Testis (tissue), 3 donors: Measurements from ENCODE around the gene ADCY5. TPM values are rescaled to one million over a fixed set of nuclear protein-coding genes. Genes with fewer than 3 reads are reported as not detected.

Experiments
- DNase-seq: peaks from one replicate; pipeline ENCODE4 v3.0.0-alpha.2; 2019
- H3K27ac ChIP-seq, 2 donors: fragments of 200-600 bp; sonication (generic); one replicate each; pipeline ENCODE4 v1.5.1; 2019
- H3K27me3 ChIP-seq: fragments of 200-600 bp; sonication (generic); one replicate; pipeline ENCODE4 v1.5.1; 2019
- H3K36me3 ChIP-seq: fragments of 200-600 bp; sonication (generic); one replicate; pipeline ENCODE4 v1.5.1; 2017; ENCODE audit warnings: low read depth; ENCODE audit errors: missing control alignments
- H3K4me1 ChIP-seq: fragments of 200-600 bp; sonication (generic); one replicate; pipeline ENCODE4 v1.5.1; 2019
- H3K4me3 ChIP-seq, 2 donors: fragments of 200-600 bp; sonication (generic); one replicate each; pipeline ENCODE4 v1.5.1; 2017 to 2019
- H3K9me3 ChIP-seq: fragments of 200-600 bp; sonication (generic); one replicate; pipeline ENCODE4 v1.5.1; 2017
- CTCF ChIP-seq, 3 experiments: fragments of 450-650 bp in 2 of 3; fragments of 200-600 bp in 1 of 3; sonication (generic) in 1 of 3; IDR thresholded peaks; one replicate each; pipeline ENCODE4 v1.5.1; 2016 to 2019; ENCODE audit warnings: antibody characterized with exemption in 3 of 3, mild to moderate bottlenecking in 2 of 3, moderate library complexity in 1 of 3
- POLR2A ChIP-seq: fragments of 450-650 bp; IDR thresholded peaks from one replicate; pipeline ENCODE4 v1.6.1; 2017; ENCODE audit warnings: antibody characterized with exemption, mild to moderate bottlenecking, moderate library complexity
- WGBS, 2 donors: methylation state at CpG; one replicate each; pipeline ENCODE4 v1.1.5; 2018; 5-methylcytosine and 5-hydroxymethylcytosine counted together
- intact Hi-C: fragments of 100-400 bp; cut with DNase I; formaldehyde crosslinking; loops from one replicate; pipeline ENCODE4 v1.15.1; 2023; ENCODE audit warnings: low total_unique reads
- polyA plus RNA-seq: library from polyadenylated mRNA; stranded (reverse); fragments of 350-450 nt; fragmentation: Illumina TruSeq; extraction: RNeasy Lipid Tissue Mini Kit (QIAGEN cat#74804); gene quantifications from one replicate; pipeline ENCODE4 v1.2.3, GENCODE V29; 2014; ENCODE audit warnings: low read depth, low replicate concordance; ENCODE audit not compliant: insufficient read depth
- total RNA-seq, 2 donors: library from RNA; depleted of rRNA; stranded (reverse); fragments of >200 nt; gene quantifications; one replicate each; pipeline ENCODE4 v1.2.3, GENCODE V29; 2016

Gene ADCY5
- total and polyA plus RNA-seq, 3 donors from 2014 or later, result 16.5 to 41.6 (median 33.6) TPM

GRCh38 chr3:123315271-123315595 lies 133.7 kb downstream of the ADCY5 start:
- H3K27me3 ChIP-seq, result no peaks in the 10 kb centered on the region
- H3K4me1 ChIP-seq, result no peaks in the 10 kb centered on the region
- H3K4me3 ChIP-seq, result no peak overlapping the region
- intact Hi-C loops, result no loop called here
- TF ChIP-seq CTCF (IDR thresholded peaks at IDR 0.05) (no peak), POLR2A (no peak)
- no peaks in the 10 kb centered on the region for H3K9me3 ChIP-seq
- no peaks in the 10 kb centered on the region for H3K36me3 ChIP-seq
- no peak overlapping the region for H3K27ac ChIP-seq
- no peak for DNase-seq
- WGBS, 2 donors, result 64 to 80% methylated on average over 4 of the region's 4 CpGs

- WGBS, 2 donors, result 69 to 85% methylated on average over 10 to 14 of the region's 14 CpGs
- Histone ChIP-seq H3K4me1 (no peaks in the 10 kb centered on the region), H3K27me3 (no peaks in the 10 kb centered on the region), H3K36me3 (no peaks in the 10 kb centered on the region), H3K27ac (no peak overlapping the region), H3K4me3 (no peak overlapping the region), H3K9me3 (no peaks in the 10 kb centered on the region)
- intact Hi-C loops, result no loop called here
- DNase-seq, result no peak
- TF ChIP-seq POLR2A (no peak), CTCF (IDR thresholded peaks at IDR 0.05) (no peak)
These were observed 134.3 kb downstream of the ADCY5 start for GRCh38 chr3:123314359-123315270.

- no peak for DNase-seq
- H3K9me3 ChIP-seq, result no peaks in the 10 kb centered on the region
- no peaks in the 10 kb centered on the region for H3K27me3 ChIP-seq
- intact Hi-C loops, result no loop called here
- no peak for TF ChIP-seq POLR2A
- TF ChIP-seq CTCF (IDR thresholded peaks at IDR 0.05), result no peak
- 82 to 100% methylated on average over 2 to 5 of the region's 5 CpGs for WGBS, 2 donors
- H3K4me1 ChIP-seq, result no peaks in the 10 kb centered on the region
- H3K4me3 ChIP-seq, result no peak overlapping the region
- no peak overlapping the region for H3K27ac ChIP-seq
- no peaks in the 10 kb centered on the region for H3K36me3 ChIP-seq
These were observed 135.0 kb downstream of the ADCY5 start for GRCh38 chr3:123313889-123314288.

GRCh38 chr3:123312331-123313265 lies 136.3 kb downstream of the ADCY5 start:
- WGBS, 2 donors, result 65 to 67% methylated on average over 15 to 16 of the region's 16 CpGs
- DNase-seq, result no peak
- Histone ChIP-seq H3K27ac (no peak overlapping the region), H3K9me3 (no peaks in the 10 kb centered on the region), H3K4me3 (no peak overlapping the region), H3K4me1 (no peaks in the 10 kb centered on the region), H3K36me3 (no peaks in the 10 kb centered on the region), H3K27me3 (no peaks in the 10 kb centered on the region)
- TF ChIP-seq POLR2A (no peak), CTCF (IDR thresholded peaks at IDR 0.05) (no peak)
- intact Hi-C loops, result no loop called here
